HEK293 (cell line): ENCODE measurements around the gene IMMP2L.

Experiments
- CTCF ChIA-PET: fragments of 350-600 bp; formaldehyde crosslinking; extraction: SDS; loops from one replicate; lab custom pipeline; 2021; ENCODE audit warnings: antibody characterized with exemption; lab: Yijun Ruan, JAX
- POLR2A ChIA-PET: fragments of 300-600 bp; formaldehyde crosslinking; extraction: SDS; loops from one replicate; lab custom pipeline; 2020; ENCODE audit warnings: antibody characterized with exemption, inconsistent platforms; lab: Yijun Ruan, JAX
- H3K27ac ChIP-seq: fragments of 200-500 bp; sonication (Bioruptor generic); 2 replicates; pipeline ENCODE4 v1.5.1; 2014; ENCODE audit warnings: low read depth, low read length, control low read depth, inconsistent platforms; ENCODE audit errors: extremely low read depth
- H3K36me3 ChIP-seq, 2 experiments: fragments of 200-500 bp in 1 of 2; sonication (Bioruptor generic) in 1 of 2; 1 replicate in 1 of 2; 2 replicates in 1 of 2; pipeline ENCODE4 v1.5.1; 2014 to 2017; ENCODE audit warnings: inconsistent platforms in 2 of 2, low read length in 2 of 2; ENCODE audit not compliant: control insufficient read depth in 2 of 2, insufficient read depth in 1 of 2
- H3K4me1 ChIP-seq: fragments of 200-500 bp; sonication (Bioruptor generic); 2 replicates; pipeline ENCODE4 v1.5.1; 2014; ENCODE audit warnings: mild to moderate bottlenecking, low read length, inconsistent platforms; ENCODE audit not compliant: control insufficient read depth, insufficient read depth
- H3K4me3 ChIP-seq: 2 replicates; pipeline ENCODE4 v1.5.1; 2011; ENCODE audit warnings: low read depth, mild to moderate bottlenecking, control low read depth, low read length, moderate library complexity
- H3K9me3 ChIP-seq: fragments of 200-500 bp; sonication (Bioruptor generic); 2 replicates; pipeline ENCODE4 v1.5.1; 2014; ENCODE audit warnings: low read depth, low read length, inconsistent platforms; ENCODE audit not compliant: control insufficient read depth, insufficient read depth
- CTCF ChIP-seq: fragments of 450-650 bp; formaldehyde crosslinking; IDR thresholded peaks from 2 replicates; pipeline ENCODE4 v1.5.1; 2016; ENCODE audit warnings: missing biosample characterization, missing genetic modification characterization
- EGR2 ChIP-seq: fragments of 450-650 bp; formaldehyde crosslinking; IDR thresholded peaks from 2 replicates; pipeline ENCODE4 v1.5.1; 2016; ENCODE audit warnings: low read depth, missing biosample characterization, missing genetic modification characterization
- KLF1 ChIP-seq: fragments of 450-650 bp; formaldehyde crosslinking; IDR thresholded peaks from 2 replicates; pipeline ENCODE4 v1.5.1; 2016; ENCODE audit warnings: missing biosample characterization, missing genetic modification characterization
- KLF10 ChIP-seq: fragments of 450-650 bp; IDR thresholded peaks from 2 replicates; pipeline ENCODE4 v1.5.1; 2018; ENCODE audit warnings: missing biosample characterization, mild to moderate bottlenecking, missing genetic modification characterization
- KLF8 ChIP-seq: fragments of 450-650 bp; formaldehyde crosslinking; IDR thresholded peaks from 2 replicates; pipeline ENCODE4 v1.5.1; 2016; ENCODE audit warnings: missing biosample characterization, missing genetic modification characterization
- REPIN1 ChIP-seq: fragments of 450-650 bp; formaldehyde crosslinking; IDR thresholded peaks from 2 replicates; pipeline ENCODE4 v1.5.1; 2017; ENCODE audit warnings: missing biosample characterization, missing genetic modification characterization, low read depth
- WT1 ChIP-seq: fragments of 450-650 bp; formaldehyde crosslinking; IDR thresholded peaks from 2 replicates; pipeline ENCODE4 v1.5.1; 2016; ENCODE audit warnings: missing biosample characterization, missing genetic modification characterization
- ZBTB11 ChIP-seq: fragments of 450-650 bp; formaldehyde crosslinking; conservative IDR thresholded peaks from 2 replicates; pipeline ENCODE4 v1.5.1; 2016; ENCODE audit warnings: low read depth, missing biosample characterization, missing genetic modification characterization
- ZNF121 ChIP-seq: fragments of 450-650 bp; formaldehyde crosslinking; IDR thresholded peaks from 2 replicates; pipeline ENCODE4 v1.5.1; 2016; ENCODE audit warnings: missing biosample characterization, missing genetic modification characterization
- ZNF24 ChIP-seq: fragments of 450-650 bp; formaldehyde crosslinking; IDR thresholded peaks from 2 replicates; pipeline ENCODE4 v1.5.1; 2016; ENCODE audit warnings: missing biosample characterization, missing genetic modification characterization
- ZNF280D ChIP-seq: fragments of 450-650 bp; formaldehyde crosslinking; IDR thresholded peaks from 2 replicates; pipeline ENCODE4 v1.5.1; 2016; ENCODE audit warnings: missing biosample characterization, missing genetic modification characterization
- ZNF394 ChIP-seq: fragments of 450-650 bp; formaldehyde crosslinking; IDR thresholded peaks from 2 replicates; pipeline ENCODE4 v1.5.1; 2016; ENCODE audit warnings: missing biosample characterization, missing genetic modification characterization, mild to moderate bottlenecking, moderate library complexity, borderline replicate concordance
- ZNF426 ChIP-seq: fragments of 450-650 bp; formaldehyde crosslinking; IDR thresholded peaks from 2 replicates; pipeline ENCODE4 v1.5.1; 2017; ENCODE audit warnings: missing biosample characterization, missing genetic modification characterization, mild to moderate bottlenecking, inconsistent platforms, moderate library complexity
- ZNF473 ChIP-seq: fragments of 450-650 bp; formaldehyde crosslinking; IDR thresholded peaks from 2 replicates; pipeline ENCODE4 v1.5.1; 2017; ENCODE audit warnings: missing biosample characterization, missing genetic modification characterization
- ZNF48 ChIP-seq: fragments of 450-650 bp; formaldehyde crosslinking; IDR thresholded peaks from 2 replicates; pipeline ENCODE4 v1.5.1; 2016; ENCODE audit warnings: missing biosample characterization, missing genetic modification characterization
- ZNF514 ChIP-seq: fragments of 450-650 bp; formaldehyde crosslinking; IDR thresholded peaks from 2 replicates; pipeline ENCODE4 v1.5.1; 2016; ENCODE audit warnings: missing biosample characterization, missing genetic modification characterization
- ZNF623 ChIP-seq: fragments of 450-650 bp; formaldehyde crosslinking; IDR thresholded peaks from 2 replicates; pipeline ENCODE4 v1.5.1; 2016; ENCODE audit warnings: missing biosample characterization, missing genetic modification characterization
- ZNF792 ChIP-seq: fragments of 450-650 bp; formaldehyde crosslinking; IDR thresholded peaks from 2 replicates; pipeline ENCODE4 v1.5.1; 2016; ENCODE audit warnings: missing biosample characterization, missing genetic modification characterization
- ZNF843 ChIP-seq: fragments of 450-650 bp; formaldehyde crosslinking; IDR thresholded peaks from 2 replicates; pipeline ENCODE4 v1.5.1; 2016; ENCODE audit warnings: missing biosample characterization, missing genetic modification characterization
- ZSCAN16 ChIP-seq: fragments of 450-650 bp; formaldehyde crosslinking; IDR thresholded peaks from 2 replicates; pipeline ENCODE4 v1.5.1; 2016; ENCODE audit warnings: missing biosample characterization, missing genetic modification characterization
- TF ChIP-seq, protein P1 (sequence below): fragments of 450-650 bp; formaldehyde crosslinking; IDR thresholded peaks from 2 replicates; pipeline ENCODE4 v1.5.1; 2016; ENCODE audit warnings: missing biosample characterization, missing genetic modification characterization
- TF ChIP-seq, protein P2 (sequence below): IDR thresholded peaks from 2 replicates; pipeline ENCODE4 v1.6.1; 2011; ENCODE audit warnings: mild to moderate bottlenecking, low read depth, low read length, borderline replicate concordance

IMMP2L gene

GRCh38 chr7:111594602-111595001 lies 32.3 kb upstream of the IMMP2L start (continued):
- TF ChIP-seq, protein P1, sequence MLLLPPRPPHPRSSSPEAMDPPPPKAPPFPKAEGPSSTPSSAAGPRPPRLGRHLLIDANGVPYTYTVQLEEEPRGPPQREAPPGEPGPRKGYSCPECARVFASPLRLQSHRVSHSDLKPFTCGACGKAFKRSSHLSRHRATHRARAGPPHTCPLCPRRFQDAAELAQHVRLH (tag by site-specific recombination) = no peak
- TF ChIP-seq CTCF (no peak), ZNF473 (tag by site-specific recombination) (no peak)

DNA sequence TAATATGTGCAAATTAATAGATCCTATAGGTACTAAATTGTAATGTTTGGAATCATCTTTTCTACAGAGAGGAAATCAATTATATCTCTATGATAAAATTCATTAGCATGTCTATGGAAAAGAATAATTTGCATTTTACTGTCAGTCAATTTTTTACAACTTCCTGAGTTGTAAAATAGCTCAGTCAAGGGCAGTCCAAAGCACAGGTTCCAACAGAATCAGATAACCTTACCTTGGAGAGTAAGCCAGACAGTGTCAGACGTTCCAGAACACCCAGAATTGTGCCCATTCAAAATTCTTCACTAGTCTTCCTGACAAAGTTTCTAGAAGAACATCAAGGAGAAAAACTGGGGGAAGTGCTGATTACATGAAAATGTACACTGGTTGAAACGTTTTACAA lies 31.1 kb upstream of the IMMP2L start:
- Histone ChIP-seq H3K27ac (no peak overlapping the region), H3K4me3 (no peak overlapping the region), H3K4me1 (no peaks in the 10 kb centered on the region), H3K36me3 (no peaks in the 10 kb centered on the region), H3K9me3 (no peaks in the 10 kb centered on the region)
- no peak for TF ChIP-seq ZNF843 (tag by site-specific recombination)
- TF ChIP-seq, protein P1 (tag by site-specific recombination) = no peak
- TF ChIP-seq ZNF514 (tag by site-specific recombination) = no peak
- no peak for TF ChIP-seq ZNF24
- no peak for TF ChIP-seq WT1 (tag by site-specific recombination)
- no peak for TF ChIP-seq ZNF280D
- no peak for TF ChIP-seq KLF1 (tag by site-specific recombination)
- no peak for TF ChIP-seq ZNF623
- TF ChIP-seq KLF8 = no peak
- TF ChIP-seq, protein P2, sequence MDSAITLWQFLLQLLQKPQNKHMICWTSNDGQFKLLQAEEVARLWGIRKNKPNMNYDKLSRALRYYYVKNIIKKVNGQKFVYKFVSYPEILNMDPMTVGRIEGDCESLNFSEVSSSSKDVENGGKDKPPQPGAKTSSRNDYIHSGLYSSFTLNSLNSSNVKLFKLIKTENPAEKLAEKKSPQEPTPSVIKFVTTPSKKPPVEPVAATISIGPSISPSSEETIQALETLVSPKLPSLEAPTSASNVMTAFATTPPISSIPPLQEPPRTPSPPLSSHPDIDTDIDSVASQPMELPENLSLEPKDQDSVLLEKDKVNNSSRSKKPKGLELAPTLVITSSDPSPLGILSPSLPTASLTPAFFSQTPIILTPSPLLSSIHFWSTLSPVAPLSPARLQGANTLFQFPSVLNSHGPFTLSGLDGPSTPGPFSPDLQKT = no peak
- TF ChIP-seq ZNF121 (tag by site-specific recombination) = no peak
- no peak for TF ChIP-seq ZNF792 (tag by site-specific recombination)
- TF ChIP-seq ZNF394 (tag by site-specific recombination) = no peak
- CTCF ChIA-PET = no interaction called here
- POLR2A ChIA-PET = no interaction called here

- H3K27ac ChIP-seq = no peak overlapping the region
- CTCF ChIA-PET = no interaction called here
- H3K4me3 ChIP-seq = no peak overlapping the region
- POLR2A ChIA-PET = no interaction called here
- no peak for TF ChIP-seq EGR2 (tag by site-specific recombination)
- TF ChIP-seq ZNF48 = no peak
- TF ChIP-seq ZBTB11 (tag by site-specific recombination) = no peak
- no peak for TF ChIP-seq ZSCAN16
- no peak for TF ChIP-seq KLF10
- no peak for TF ChIP-seq ZNF426 (tag by site-specific recombination)
- TF ChIP-seq REPIN1 (tag by site-specific recombination) = no peak
- TF ChIP-seq ZNF121 (tag by site-specific recombination) = no peak
- TF ChIP-seq ZNF843 (tag by site-specific recombination) = no peak
- TF ChIP-seq, all 188 proteins: peak for 0
- Histone ChIP-seq H3K9me3 (no peaks in the 10 kb centered on the region), H3K4me1 (no peaks in the 10 kb centered on the region), H3K36me3 (no peaks in the 10 kb centered on the region)
Observed at GRCh38 chr7:111588065-111588433, 25.8 kb upstream of the IMMP2L start.
